GM12878 (cell line): Measurements from ENCODE around the gene MRPL54.

Source experiments
- BHLHE40 ChIP-seq, 2 experiments: fragments of 450-650 bp in 1 of 2; IDR thresholded peaks; 2 replicates each; pipeline ENCODE4 v1.6.1; 2011 to 2017; ENCODE audit warnings: low read depth in 2 of 2, borderline replicate concordance in 1 of 2, improper control_type of control experiment in 1 of 2, low read length in 1 of 2, mild to moderate bottlenecking in 1 of 2
- KDM1A ChIP-seq: fragments of 200-600 bp; sonication (generic); IDR thresholded peaks from 2 replicates; pipeline ENCODE4 v1.6.1; 2016; ENCODE audit warnings: borderline replicate concordance
- POLR2A ChIP-seq: IDR thresholded peaks from 2 replicates; pipeline ENCODE4 v1.6.1; 2011; ENCODE audit warnings: low read depth, mild to moderate bottlenecking, low read length
- RFX5 ChIP-seq: IDR thresholded peaks from 2 replicates; pipeline ENCODE4 v1.6.1; 2011; ENCODE audit warnings: low read depth, low read length, improper control_type of control experiment
- YY1 ChIP-seq: IDR thresholded peaks from 2 replicates; pipeline ENCODE4 v1.6.1; 2011; ENCODE audit warnings: low read depth, mild to moderate bottlenecking, low read length
- ZSCAN29 ChIP-seq: fragments of 450-650 bp; IDR thresholded peaks from 2 replicates; pipeline ENCODE4 v1.6.1; 2017; ENCODE audit warnings: mild to moderate bottlenecking, moderate library complexity
- TF ChIP-seq, protein P1 (sequence below), 3 experiments: IDR thresholded peaks in 2 of 3; conservative IDR thresholded peaks in 1 of 3; 2 replicates each; pipeline ENCODE4 v1.5.1; 2011; ENCODE audit warnings: low read depth in 3 of 3, low read length in 3 of 3, mild to moderate bottlenecking in 3 of 3, control low read depth in 2 of 3, moderate library complexity in 2 of 3, inconsistent platforms in 1 of 3, mixed read lengths in 1 of 3; ENCODE audit not compliant: control insufficient read depth in 2 of 3, insufficient read depth in 1 of 3; ENCODE audit errors: extremely low read depth in 1 of 3
- TF ChIP-seq, protein P2 (sequence below): fragments of 450-650 bp; formaldehyde crosslinking; IDR thresholded peaks from 2 replicates; pipeline ENCODE4 v1.4.0; 2020; ENCODE audit warnings: mild to moderate bottlenecking, moderate library complexity

DNA sequence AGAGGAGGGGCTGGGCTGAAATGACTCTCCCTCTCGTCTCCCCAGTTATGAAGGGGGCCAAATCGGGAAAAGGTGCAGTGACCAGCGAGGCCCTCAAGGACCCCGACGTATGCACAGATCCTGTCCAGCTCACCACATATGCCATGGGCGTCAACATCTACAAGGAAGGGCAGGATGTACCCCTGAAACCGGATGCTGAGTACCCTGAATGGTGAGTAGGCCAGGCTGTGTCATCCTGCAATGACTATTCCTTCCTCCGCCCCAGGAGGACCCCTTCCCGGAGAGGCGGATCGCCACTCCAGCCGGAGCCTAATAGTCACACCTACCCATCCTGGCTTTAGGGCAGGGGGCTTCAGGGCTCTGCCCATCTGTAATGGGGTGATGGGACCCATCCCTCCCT lies 2.6 kb downstream of the MRPL54 start:
- TF ChIP-seq, protein P1, sequence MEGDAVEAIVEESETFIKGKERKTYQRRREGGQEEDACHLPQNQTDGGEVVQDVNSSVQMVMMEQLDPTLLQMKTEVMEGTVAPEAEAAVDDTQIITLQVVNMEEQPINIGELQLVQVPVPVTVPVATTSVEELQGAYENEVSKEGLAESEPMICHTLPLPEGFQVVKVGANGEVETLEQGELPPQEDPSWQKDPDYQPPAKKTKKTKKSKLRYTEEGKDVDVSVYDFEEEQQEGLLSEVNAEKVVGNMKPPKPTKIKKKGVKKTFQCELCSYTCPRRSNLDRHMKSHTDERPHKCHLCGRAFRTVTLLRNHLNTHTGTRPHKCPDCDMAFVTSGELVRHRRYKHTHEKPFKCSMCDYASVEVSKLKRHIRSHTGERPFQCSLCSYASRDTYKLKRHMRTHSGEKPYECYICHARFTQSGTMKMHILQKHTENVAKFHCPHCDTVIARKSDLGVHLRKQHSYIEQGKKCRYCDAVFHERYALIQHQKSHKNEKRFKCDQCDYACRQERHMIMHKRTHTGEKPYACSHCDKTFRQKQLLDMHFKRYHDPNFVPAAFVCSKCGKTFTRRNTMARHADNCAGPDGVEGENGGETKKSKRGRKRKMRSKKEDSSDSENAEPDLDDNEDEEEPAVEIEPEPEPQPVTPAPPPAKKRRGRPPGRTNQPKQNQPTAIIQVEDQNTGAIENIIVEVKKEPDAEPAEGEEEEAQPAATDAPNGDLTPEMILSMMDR (IDR thresholded peaks at IDR 0.05 in 2 of 3, conservative IDR thresholded peaks at IDR 0.05 in 1 of 3; ENCODE audit: control insufficient read depth in 2 of 3, extremely low read depth in 1 of 3, insufficient read depth in 1 of 3, low read depth in 3 of 3, low read length in 3 of 3): no peak
- TF ChIP-seq POLR2A: no peak
- TF ChIP-seq BHLHE40 (IDR thresholded peaks at IDR 0.05; ENCODE audit: borderline replicate concordance in 1 of 2, low read depth in 2 of 2, low read length in 1 of 2): no peak
- no peak for TF ChIP-seq KDM1A
- TF ChIP-seq, protein P2, sequence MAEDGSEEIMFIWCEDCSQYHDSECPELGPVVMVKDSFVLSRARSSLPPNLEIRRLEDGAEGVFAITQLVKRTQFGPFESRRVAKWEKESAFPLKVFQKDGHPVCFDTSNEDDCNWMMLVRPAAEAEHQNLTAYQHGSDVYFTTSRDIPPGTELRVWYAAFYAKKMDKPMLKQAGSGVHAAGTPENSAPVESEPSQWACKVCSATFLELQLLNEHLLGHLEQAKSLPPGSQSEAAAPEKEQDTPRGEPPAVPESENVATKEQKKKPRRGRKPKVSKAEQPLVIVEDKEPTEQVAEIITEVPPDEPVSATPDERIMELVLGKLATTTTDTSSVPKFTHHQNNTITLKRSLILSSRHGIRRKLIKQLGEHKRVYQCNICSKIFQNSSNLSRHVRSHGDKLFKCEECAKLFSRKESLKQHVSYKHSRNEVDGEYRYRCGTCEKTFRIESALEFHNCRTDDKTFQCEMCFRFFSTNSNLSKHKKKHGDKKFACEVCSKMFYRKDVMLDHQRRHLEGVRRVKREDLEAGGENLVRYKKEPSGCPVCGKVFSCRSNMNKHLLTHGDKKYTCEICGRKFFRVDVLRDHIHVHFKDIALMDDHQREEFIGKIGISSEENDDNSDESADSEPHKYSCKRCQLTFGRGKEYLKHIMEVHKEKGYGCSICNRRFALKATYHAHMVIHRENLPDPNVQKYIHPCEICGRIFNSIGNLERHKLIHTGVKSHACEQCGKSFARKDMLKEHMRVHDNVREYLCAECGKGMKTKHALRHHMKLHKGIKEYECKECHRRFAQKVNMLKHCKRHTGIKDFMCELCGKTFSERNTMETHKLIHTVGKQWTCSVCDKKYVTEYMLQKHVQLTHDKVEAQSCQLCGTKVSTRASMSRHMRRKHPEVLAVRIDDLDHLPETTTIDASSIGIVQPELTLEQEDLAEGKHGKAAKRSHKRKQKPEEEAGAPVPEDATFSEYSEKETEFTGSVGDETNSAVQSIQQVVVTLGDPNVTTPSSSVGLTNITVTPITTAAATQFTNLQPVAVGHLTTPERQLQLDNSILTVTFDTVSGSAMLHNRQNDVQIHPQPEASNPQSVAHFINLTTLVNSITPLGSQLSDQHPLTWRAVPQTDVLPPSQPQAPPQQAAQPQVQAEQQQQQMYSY: no peak
- no peak for TF ChIP-seq ZSCAN29
- no peak for TF ChIP-seq RFX5
- TF ChIP-seq YY1: no peak
